A673 (cell line): ENCODE data around the gene CSTA. TPM values are rescaled to one million over a fixed set of nuclear protein-coding genes. Genes with fewer than 3 reads are reported as not detected.

Experiments
- BruUV-seq: library from RNA; stranded (reverse); fragments of 400-500 nt; replicated peaks from 2 replicates; lab custom pipeline; 2021; lab: Mats Ljungman, UMichigan
- CTCF ChIA-PET: fragments of 300-600 bp; sonication (Branson Sonifier 250); formaldehyde crosslinking; loops from one replicate; lab custom pipeline; 2022; ENCODE audit warnings: antibody characterized with exemption; lab: Charles Lee
- POLR2A ChIA-PET: fragments of 300-600 bp; sonication (Branson Sonifier 250); formaldehyde crosslinking; loops from one replicate; lab custom pipeline; 2022; ENCODE audit warnings: antibody characterized with exemption; ENCODE audit not compliant: low non-redundant PET; lab: Charles Lee
- DNase-seq: peaks from one replicate; pipeline ENCODE4 v3.0.0-alpha.2; 2015; ENCODE audit warnings: low spot score
- H3K27ac ChIP-seq: fragments of 200-600 bp; sonication (generic); 2 replicates; pipeline ENCODE4 v1.5.1; 2016; ENCODE audit warnings: mixed run types, low read depth, mild to moderate bottlenecking, mixed read lengths, antibody characterized with exemption, low read length; ENCODE audit not compliant: poor library complexity, severe bottlenecking
- H3K27me3 ChIP-seq: fragments of 200-600 bp; sonication (generic); replicated peaks from 2 replicates; pipeline ENCODE4 v1.6.1; 2017; ENCODE audit warnings: mixed run types, low read depth, mild to moderate bottlenecking, mixed read lengths, antibody characterized with exemption, low read length; ENCODE audit not compliant: insufficient read depth, poor library complexity
- H3K36me3 ChIP-seq: fragments of 200-600 bp; sonication (generic); 2 replicates; pipeline ENCODE4 v1.6.1; 2016; ENCODE audit warnings: mixed run types, mild to moderate bottlenecking, mixed read lengths, antibody characterized with exemption, low read length; ENCODE audit not compliant: insufficient read depth, poor library complexity, severe bottlenecking
- H3K4me1 ChIP-seq: fragments of 200-600 bp; sonication (generic); 2 replicates; pipeline ENCODE4 v1.6.1; 2017; ENCODE audit warnings: mixed run types, mild to moderate bottlenecking, mixed read lengths, antibody characterized with exemption, low read length; ENCODE audit not compliant: insufficient read depth, poor library complexity, severe bottlenecking
- H3K4me3 ChIP-seq: fragments of 200-600 bp; sonication (generic); 2 replicates; pipeline ENCODE4 v1.5.1; 2016; ENCODE audit warnings: low read depth, mixed run types, mild to moderate bottlenecking, mixed read lengths, low read length; ENCODE audit not compliant: poor library complexity, severe bottlenecking
- H3K9me3 ChIP-seq: fragments of 200-600 bp; sonication (generic); 2 replicates; pipeline ENCODE4 v1.6.1; 2016; ENCODE audit warnings: mixed run types, low read depth, mild to moderate bottlenecking, mixed read lengths, antibody characterized with exemption, low read length; ENCODE audit not compliant: poor library complexity, severe bottlenecking
- EZH2 ChIP-seq: fragments of 200-600 bp; sonication (generic); IDR thresholded peaks from 2 replicates; pipeline ENCODE4 v1.6.1; 2017; ENCODE audit warnings: borderline replicate concordance, low read depth, mild to moderate bottlenecking, mixed read lengths, antibody characterized with exemption, low read length; ENCODE audit not compliant: poor library complexity, severe bottlenecking
- intact Hi-C: fragments of 100-400 bp; cut with micrococcal nuclease; formaldehyde crosslinking; loops from one replicate; pipeline ENCODE4 v1.10.0; 2022; ENCODE audit not compliant: unreplicated experiment
- total RNA-seq: library from RNA; stranded (reverse); gene quantifications from 2 replicates; pipeline ENCODE4 v1.2.3, GENCODE V29; 2021
- TF ChIP-seq, protein P1 (sequence below): fragments of 300-800, 200-600 bp; sonication (generic); conservative IDR thresholded peaks from 2 replicates; pipeline ENCODE4 v1.5.1; 2017; ENCODE audit warnings: low read depth, mild to moderate bottlenecking, antibody characterized with exemption, low read length, moderate library complexity, mixed read lengths

Gene CSTA
- total RNA-seq, 1 experiment from 2014 or later = 6.5 TPM

DNA sequence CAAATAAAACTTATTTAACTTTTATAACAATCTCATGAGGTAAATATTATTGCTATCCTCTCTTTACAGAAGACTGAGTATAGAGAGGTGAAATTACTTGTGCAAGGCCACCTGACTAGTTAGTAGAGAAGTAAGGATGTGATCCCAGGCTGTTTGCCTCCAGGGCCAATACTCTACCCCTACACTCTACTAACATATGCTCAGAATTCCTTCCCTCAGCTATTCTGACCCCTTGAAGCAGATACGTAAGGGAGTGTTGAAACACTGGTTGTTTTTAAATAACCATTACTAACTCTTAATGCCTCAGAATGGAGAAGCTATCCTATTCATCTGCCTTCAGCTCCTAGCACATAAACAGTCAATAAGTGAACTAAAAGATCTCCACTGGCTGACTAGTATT lies 24.1 kb downstream of the CSTA start:
- intact Hi-C loops = no loop called here
- ChIA-PET CTCF (no interaction called here), POLR2A (no interaction called here)
- Histone ChIP-seq H3K36me3 (no peaks in the 10 kb centered on the region), H3K27ac (no peak overlapping the region), H3K4me1 (no peaks in the 10 kb centered on the region), H3K27me3 (no peaks in the 10 kb centered on the region), H3K4me3 (no peak overlapping the region), H3K9me3 (no peaks in the 10 kb centered on the region)
- no TSS peak for BruUV-seq
- no peak for DNase-seq
- TF ChIP-seq EZH2 = no peak
- TF ChIP-seq, protein P1, sequence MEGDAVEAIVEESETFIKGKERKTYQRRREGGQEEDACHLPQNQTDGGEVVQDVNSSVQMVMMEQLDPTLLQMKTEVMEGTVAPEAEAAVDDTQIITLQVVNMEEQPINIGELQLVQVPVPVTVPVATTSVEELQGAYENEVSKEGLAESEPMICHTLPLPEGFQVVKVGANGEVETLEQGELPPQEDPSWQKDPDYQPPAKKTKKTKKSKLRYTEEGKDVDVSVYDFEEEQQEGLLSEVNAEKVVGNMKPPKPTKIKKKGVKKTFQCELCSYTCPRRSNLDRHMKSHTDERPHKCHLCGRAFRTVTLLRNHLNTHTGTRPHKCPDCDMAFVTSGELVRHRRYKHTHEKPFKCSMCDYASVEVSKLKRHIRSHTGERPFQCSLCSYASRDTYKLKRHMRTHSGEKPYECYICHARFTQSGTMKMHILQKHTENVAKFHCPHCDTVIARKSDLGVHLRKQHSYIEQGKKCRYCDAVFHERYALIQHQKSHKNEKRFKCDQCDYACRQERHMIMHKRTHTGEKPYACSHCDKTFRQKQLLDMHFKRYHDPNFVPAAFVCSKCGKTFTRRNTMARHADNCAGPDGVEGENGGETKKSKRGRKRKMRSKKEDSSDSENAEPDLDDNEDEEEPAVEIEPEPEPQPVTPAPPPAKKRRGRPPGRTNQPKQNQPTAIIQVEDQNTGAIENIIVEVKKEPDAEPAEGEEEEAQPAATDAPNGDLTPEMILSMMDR = no peak

GRCh38 chr3:122350814-122351418 lies 25.9 kb downstream of the CSTA start:
- H3K4me3 ChIP-seq = no peak overlapping the region
- CTCF ChIA-PET = interaction anchor here (0.7 kb wide), 1 partner anchor 243 kb away, joined by 3 read pairs; no protein-coding TSS in a partner anchor
- no peaks in the 10 kb centered on the region for H3K36me3 ChIP-seq
- no TSS peak for BruUV-seq
- intact Hi-C loops = no loop called here
- no peaks in the 10 kb centered on the region for H3K4me1 ChIP-seq
- POLR2A ChIA-PET = no interaction called here
- TF ChIP-seq, protein P1 = no peak
- no peak for TF ChIP-seq EZH2
- H3K27ac ChIP-seq = no peak overlapping the region
- DNase-seq = no peak
- no peaks in the 10 kb centered on the region for H3K9me3 ChIP-seq
- no peaks in the 10 kb centered on the region for H3K27me3 ChIP-seq

GRCh38 chr3:122351612-122352011 lies 26.6 kb downstream of the CSTA start:
- intact Hi-C loops = no loop called here
- POLR2A ChIA-PET = no interaction called here
- Histone ChIP-seq H3K4me3 (no peak overlapping the region), H3K27me3 (no peaks in the 10 kb centered on the region), H3K9me3 (no peaks in the 10 kb centered on the region), H3K4me1 (no peaks in the 10 kb centered on the region), H3K27ac (no peak overlapping the region), H3K36me3 (no peaks in the 10 kb centered on the region)
- no peak for DNase-seq
- no TSS peak for BruUV-seq
- CTCF ChIA-PET = no interaction called here
- no peak for TF ChIP-seq EZH2
- TF ChIP-seq, protein P1 = no peak
